Measurements from ENCODE around the gene GLIPR2. TPM values are rescaled to one million over a fixed set of nuclear protein-coding genes. Genes with fewer than 3 reads are reported as not detected.

The GLIPR2 gene
- polyA plus RNA-seq, 1 donor from 2014 or later = 8.0 TPM

DNA sequence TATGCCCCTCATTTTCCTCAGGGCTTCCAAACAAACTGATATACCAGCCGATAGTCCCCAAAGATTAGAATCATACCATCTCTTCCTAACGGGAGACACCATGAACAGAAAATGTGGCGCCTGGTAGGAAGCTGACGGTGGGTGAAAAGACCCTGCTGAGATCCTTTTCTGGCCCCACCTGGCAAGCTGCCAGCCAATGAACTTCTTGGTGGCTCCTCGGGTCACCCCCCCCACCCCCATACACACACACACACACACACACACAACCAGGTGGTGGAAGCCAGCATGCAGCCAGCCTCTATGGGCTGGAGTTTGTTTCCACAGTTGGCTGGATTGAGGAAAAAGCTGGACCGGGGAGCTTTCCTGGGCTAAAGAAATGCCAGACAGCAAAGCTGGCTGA lies 27.8 kb downstream of the GLIPR2 start:
- H3F3A ChIP-seq (ENCODE audit: insufficient read depth, low read length, poor library complexity, severe bottlenecking) = no peaks in the 10 kb centered on the region
- no peaks in the 10 kb centered on the region for H4K20me1 ChIP-seq (ENCODE audit: insufficient read depth)
- no peak overlapping the region for H3K9ac ChIP-seq (ENCODE audit: low read length)
- no peaks in the 10 kb centered on the region for H3K9me2 ChIP-seq (ENCODE audit: insufficient read depth, low read length)
- H3K79me2 ChIP-seq (replicated peaks; ENCODE audit: insufficient read depth, low read length) = no peaks in the 10 kb centered on the region
- no peak overlapping the region for H3K27ac ChIP-seq (ENCODE audit: low read length)
- TF ChIP-seq SMC3 (conservative IDR thresholded peaks at IDR 0.05; ENCODE audit: poor library complexity) = no peak
- TF ChIP-seq, protein P1, sequence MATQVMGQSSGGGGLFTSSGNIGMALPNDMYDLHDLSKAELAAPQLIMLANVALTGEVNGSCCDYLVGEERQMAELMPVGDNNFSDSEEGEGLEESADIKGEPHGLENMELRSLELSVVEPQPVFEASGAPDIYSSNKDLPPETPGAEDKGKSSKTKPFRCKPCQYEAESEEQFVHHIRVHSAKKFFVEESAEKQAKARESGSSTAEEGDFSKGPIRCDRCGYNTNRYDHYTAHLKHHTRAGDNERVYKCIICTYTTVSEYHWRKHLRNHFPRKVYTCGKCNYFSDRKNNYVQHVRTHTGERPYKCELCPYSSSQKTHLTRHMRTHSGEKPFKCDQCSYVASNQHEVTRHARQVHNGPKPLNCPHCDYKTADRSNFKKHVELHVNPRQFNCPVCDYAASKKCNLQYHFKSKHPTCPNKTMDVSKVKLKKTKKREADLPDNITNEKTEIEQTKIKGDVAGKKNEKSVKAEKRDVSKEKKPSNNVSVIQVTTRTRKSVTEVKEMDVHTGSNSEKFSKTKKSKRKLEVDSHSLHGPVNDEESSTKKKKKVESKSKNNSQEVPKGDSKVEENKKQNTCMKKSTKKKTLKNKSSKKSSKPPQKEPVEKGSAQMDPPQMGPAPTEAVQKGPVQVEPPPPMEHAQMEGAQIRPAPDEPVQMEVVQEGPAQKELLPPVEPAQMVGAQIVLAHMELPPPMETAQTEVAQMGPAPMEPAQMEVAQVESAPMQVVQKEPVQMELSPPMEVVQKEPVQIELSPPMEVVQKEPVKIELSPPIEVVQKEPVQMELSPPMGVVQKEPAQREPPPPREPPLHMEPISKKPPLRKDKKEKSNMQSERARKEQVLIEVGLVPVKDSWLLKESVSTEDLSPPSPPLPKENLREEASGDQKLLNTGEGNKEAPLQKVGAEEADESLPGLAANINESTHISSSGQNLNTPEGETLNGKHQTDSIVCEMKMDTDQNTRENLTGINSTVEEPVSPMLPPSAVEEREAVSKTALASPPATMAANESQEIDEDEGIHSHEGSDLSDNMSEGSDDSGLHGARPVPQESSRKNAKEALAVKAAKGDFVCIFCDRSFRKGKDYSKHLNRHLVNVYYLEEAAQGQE (IDR thresholded peaks at IDR 0.05; ENCODE audit: borderline replicate concordance) = no peak
- no peaks in the 10 kb centered on the region for H3K9me3 ChIP-seq (ENCODE audit: low read length)
- H3K4me2 ChIP-seq (ENCODE audit: low read length) = no peak overlapping the region
- H3K36me3 ChIP-seq (ENCODE audit: insufficient read depth, low read length) = no peaks in the 10 kb centered on the region
- H2AFZ ChIP-seq (ENCODE audit: low read depth, low read length) = no peak overlapping the region
- H3K4me3 ChIP-seq (ENCODE audit: low read length) = no peak overlapping the region
- no peaks in the 10 kb centered on the region for H3K27me3 ChIP-seq (ENCODE audit: insufficient read depth, low read depth, low read length)

DNA sequence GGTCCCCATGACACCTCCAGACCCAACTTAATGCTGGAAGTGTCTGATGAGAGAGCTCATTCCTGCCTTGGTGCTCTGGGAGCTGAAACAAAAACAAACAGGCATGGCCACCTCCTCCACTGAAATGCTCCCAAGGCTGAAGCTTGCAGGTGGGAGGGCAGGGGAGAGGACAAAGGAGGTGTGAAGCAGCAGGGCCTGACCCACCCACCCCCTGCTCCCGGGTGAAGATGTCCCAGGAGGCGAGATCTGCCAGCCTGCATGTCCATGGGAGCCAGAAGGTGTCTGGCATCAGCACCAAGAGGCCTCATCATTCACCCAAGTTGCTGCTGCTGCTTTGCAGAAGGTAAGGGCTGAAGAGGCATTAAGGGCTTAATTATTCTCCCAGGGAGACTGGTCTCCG lies 28.5 kb downstream of the GLIPR2 start:
- no peak overlapping the region for H3K4me2 ChIP-seq (ENCODE audit: low read length)
- H4K20me1 ChIP-seq (ENCODE audit: insufficient read depth) = no peaks in the 10 kb centered on the region
- H3K36me3 ChIP-seq (ENCODE audit: insufficient read depth, low read length) = no peaks in the 10 kb centered on the region
- no peak overlapping the region for H3K4me3 ChIP-seq (ENCODE audit: low read length)
- no peaks in the 10 kb centered on the region for H3F3A ChIP-seq (ENCODE audit: insufficient read depth, low read length, poor library complexity, severe bottlenecking)
- H3K27me3 ChIP-seq (ENCODE audit: insufficient read depth, low read depth, low read length) = no peaks in the 10 kb centered on the region
- H3K9me3 ChIP-seq (ENCODE audit: low read length) = no peaks in the 10 kb centered on the region
- TF ChIP-seq RAD21 (conservative IDR thresholded peaks at IDR 0.05) = no peak
- TF ChIP-seq EZH2 (IDR thresholded peaks at IDR 0.05; ENCODE audit: borderline replicate concordance, insufficient read depth, low read length, poor library complexity, severe bottlenecking) = no peak
- H3K9me2 ChIP-seq (ENCODE audit: insufficient read depth, low read length) = no peaks in the 10 kb centered on the region
- H3K9ac ChIP-seq (ENCODE audit: low read length) = no peak overlapping the region
- H3K27ac ChIP-seq (ENCODE audit: low read length) = no peak overlapping the region
- no peaks in the 10 kb centered on the region for H3K79me2 ChIP-seq (replicated peaks; ENCODE audit: insufficient read depth, low read length)
- no peak overlapping the region for H2AFZ ChIP-seq (ENCODE audit: low read depth, low read length)

DNA sequence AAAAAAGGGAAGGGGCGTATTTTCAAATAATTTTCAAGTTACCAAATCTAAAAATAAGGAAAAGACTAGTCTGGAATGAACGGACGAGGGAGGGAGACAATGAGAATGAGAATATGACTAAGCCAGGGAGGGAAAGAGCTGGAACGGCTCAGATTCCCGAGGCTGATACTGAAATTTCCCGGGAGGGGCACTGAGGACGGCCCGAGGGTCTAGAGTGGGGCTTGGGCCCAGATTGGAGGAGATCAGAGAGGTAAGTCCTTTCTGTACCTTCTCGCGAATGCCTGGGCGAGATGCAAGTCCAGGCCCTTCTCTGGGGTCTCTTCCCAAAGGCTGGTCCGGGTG lies 29.3 kb downstream of the GLIPR2 start:
- Histone ChIP-seq H3K9me2 (ENCODE audit: insufficient read depth, low read length) (no peaks in the 10 kb centered on the region), H3K79me2 (replicated peaks; ENCODE audit: insufficient read depth, low read length) (no peaks in the 10 kb centered on the region), H3K36me3 (ENCODE audit: insufficient read depth, low read length) (no peaks in the 10 kb centered on the region), H3K4me2 (ENCODE audit: low read length) (no peak overlapping the region), H3K9me3 (ENCODE audit: low read length) (no peaks in the 10 kb centered on the region), H3K27me3 (ENCODE audit: insufficient read depth, low read depth, low read length) (no peaks in the 10 kb centered on the region), H4K20me1 (ENCODE audit: insufficient read depth) (no peaks in the 10 kb centered on the region), H3F3A (ENCODE audit: insufficient read depth, low read length, poor library complexity, severe bottlenecking) (no peaks in the 10 kb centered on the region), H3K4me3 (ENCODE audit: low read length) (no peak overlapping the region), H2AFZ (ENCODE audit: low read depth, low read length) (no peak overlapping the region), H3K9ac (ENCODE audit: low read length) (no peak overlapping the region), H3K27ac (ENCODE audit: low read length) (no peak overlapping the region)
- TF ChIP-seq TAF1 (IDR thresholded peaks at IDR 0.05; ENCODE audit: low read depth) = no peak
- TF ChIP-seq, protein P2, sequence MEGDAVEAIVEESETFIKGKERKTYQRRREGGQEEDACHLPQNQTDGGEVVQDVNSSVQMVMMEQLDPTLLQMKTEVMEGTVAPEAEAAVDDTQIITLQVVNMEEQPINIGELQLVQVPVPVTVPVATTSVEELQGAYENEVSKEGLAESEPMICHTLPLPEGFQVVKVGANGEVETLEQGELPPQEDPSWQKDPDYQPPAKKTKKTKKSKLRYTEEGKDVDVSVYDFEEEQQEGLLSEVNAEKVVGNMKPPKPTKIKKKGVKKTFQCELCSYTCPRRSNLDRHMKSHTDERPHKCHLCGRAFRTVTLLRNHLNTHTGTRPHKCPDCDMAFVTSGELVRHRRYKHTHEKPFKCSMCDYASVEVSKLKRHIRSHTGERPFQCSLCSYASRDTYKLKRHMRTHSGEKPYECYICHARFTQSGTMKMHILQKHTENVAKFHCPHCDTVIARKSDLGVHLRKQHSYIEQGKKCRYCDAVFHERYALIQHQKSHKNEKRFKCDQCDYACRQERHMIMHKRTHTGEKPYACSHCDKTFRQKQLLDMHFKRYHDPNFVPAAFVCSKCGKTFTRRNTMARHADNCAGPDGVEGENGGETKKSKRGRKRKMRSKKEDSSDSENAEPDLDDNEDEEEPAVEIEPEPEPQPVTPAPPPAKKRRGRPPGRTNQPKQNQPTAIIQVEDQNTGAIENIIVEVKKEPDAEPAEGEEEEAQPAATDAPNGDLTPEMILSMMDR (IDR thresholded peaks at IDR 0.05; ENCODE audit: poor library complexity, severe bottlenecking) = no peak
- TF ChIP-seq EZH2 (IDR thresholded peaks at IDR 0.05; ENCODE audit: borderline replicate concordance, insufficient read depth, low read length, poor library complexity, severe bottlenecking) = no peak
- TF ChIP-seq SMC3 (conservative IDR thresholded peaks at IDR 0.05; ENCODE audit: poor library complexity) = no peak
- no peak for TF ChIP-seq RAD21 (conservative IDR thresholded peaks at IDR 0.05)
- no peak for TF ChIP-seq POLR2AphosphoS5 (IDR thresholded peaks at IDR 0.05)
- no peak for TF ChIP-seq EP300 (conservative IDR thresholded peaks at IDR 0.05; ENCODE audit: poor library complexity, severe bottlenecking)
- TF ChIP-seq, protein P1 (IDR thresholded peaks at IDR 0.05; ENCODE audit: borderline replicate concordance) = no peak
- no peak for TF ChIP-seq MXI1 (conservative IDR thresholded peaks at IDR 0.05; ENCODE audit: poor library complexity, severe bottlenecking)

All from neural cell (in vitro differentiated cells).